Transverse colon (tissue), 4 donors: ENCODE results near the gene SLC4A4. TPM values are rescaled to one million over a fixed set of nuclear protein-coding genes. Genes with fewer than 3 reads are reported as not detected.

Experiments used
- DNase-seq: peaks from one replicate; pipeline ENCODE4 v3.0.0-alpha.2; 2019
- H3K27ac ChIP-seq, 4 donors: fragments of 200-600 bp; sonication (generic); 2 replicates each; pipeline ENCODE4 v1.5.1; 2016 to 2018; ENCODE audit warnings: inconsistent platforms in 4 of 4
- H3K27me3 ChIP-seq: fragments of 200-600 bp; sonication (generic); 2 replicates; pipeline ENCODE4 v1.5.1; 2017; ENCODE audit warnings: inconsistent platforms
- H3K36me3 ChIP-seq, 4 donors: fragments of 200-600 bp; sonication (generic); 2 replicates each; pipeline ENCODE4 v1.5.1; 2017 to 2019; ENCODE audit warnings: inconsistent platforms in 4 of 4
- H3K4me1 ChIP-seq, 4 donors: fragments of 200-600 bp; sonication (generic); 2 replicates each; pipeline ENCODE4 v1.5.1; 2017 to 2020; ENCODE audit warnings: inconsistent platforms in 4 of 4
- H3K4me3 ChIP-seq, 4 donors: fragments of 200-600 bp; sonication (generic); 1 replicate in 1 of 4; 2 replicates in 3 of 4; pipeline versions ENCODE4 v1.5.1 to v1.6.1; 2017 to 2019; ENCODE audit warnings: inconsistent platforms in 4 of 4
- H3K9me3 ChIP-seq, 2 donors: fragments of 200-600 bp; sonication (generic); 2 replicates each; pipeline ENCODE4 v1.5.1; 2017 to 2019; ENCODE audit warnings: inconsistent platforms in 2 of 2
- EP300 ChIP-seq: sonication (generic); formaldehyde crosslinking; IDR thresholded peaks from one replicate; pipeline ENCODE4 v1.6.1; 2017; ENCODE audit warnings: antibody characterized with exemption, low read depth
- POLR2A ChIP-seq: fragments of 450-650 bp; IDR thresholded peaks from one replicate; pipeline ENCODE4 v1.6.1; 2016; ENCODE audit warnings: antibody characterized with exemption, mild to moderate bottlenecking, moderate library complexity
- POLR2AphosphoS5 ChIP-seq, 3 donors: sonication (generic); formaldehyde crosslinking; IDR thresholded peaks; one replicate each; pipeline ENCODE4 v1.6.1; 2016; ENCODE audit warnings: antibody characterized with exemption in 3 of 3
- WGBS, 2 donors: methylation state at CpG; one replicate each; pipeline ENCODE4 v1.1.5; 2018; ENCODE audit warnings: low coverage in 1 of 2; 5-methylcytosine and 5-hydroxymethylcytosine counted together
- in situ Hi-C, 4 donors: fragments of 200-750 bp; cut with MboI; loops; one replicate each; pipeline versions ENCODE4 v1.15.0 to v1.15.1; 2017; ENCODE audit warnings: low sequenced_read_pairs in 3 of 4, low pct_ligation_motif_present in 1 of 4, low pct_unique_long_range_greater_than_20kb in 1 of 4
- intact Hi-C: fragments of 100-400 bp; cut with DNase I; formaldehyde crosslinking; loops from one replicate; pipeline ENCODE4 v1.15.1; 2023; ENCODE audit warnings: low total_unique reads
- total RNA-seq, 4 donors: library from RNA; depleted of rRNA; stranded (reverse); fragments of >200 nt; gene quantifications; one replicate each; pipeline ENCODE4 v1.1.0, GENCODE V29; 2016
- TF ChIP-seq, protein P1 (sequence below), 5 experiments: fragments of 200-600 bp in 3 of 5; fragments of 450-650 bp in 2 of 5; sonication (generic) in 3 of 5; IDR thresholded peaks; 1 replicate in 2 of 5; 2 replicates in 3 of 5; pipeline ENCODE4 v1.5.1; 2016 to 2017; ENCODE audit warnings: antibody characterized with exemption in 5 of 5, inconsistent platforms in 3 of 5, mild to moderate bottlenecking in 2 of 5, moderate library complexity in 1 of 5

The SLC4A4 gene
- total RNA-seq, 4 donors from 2014 or later: 91.7 to 182 (median 134) TPM

DNA sequence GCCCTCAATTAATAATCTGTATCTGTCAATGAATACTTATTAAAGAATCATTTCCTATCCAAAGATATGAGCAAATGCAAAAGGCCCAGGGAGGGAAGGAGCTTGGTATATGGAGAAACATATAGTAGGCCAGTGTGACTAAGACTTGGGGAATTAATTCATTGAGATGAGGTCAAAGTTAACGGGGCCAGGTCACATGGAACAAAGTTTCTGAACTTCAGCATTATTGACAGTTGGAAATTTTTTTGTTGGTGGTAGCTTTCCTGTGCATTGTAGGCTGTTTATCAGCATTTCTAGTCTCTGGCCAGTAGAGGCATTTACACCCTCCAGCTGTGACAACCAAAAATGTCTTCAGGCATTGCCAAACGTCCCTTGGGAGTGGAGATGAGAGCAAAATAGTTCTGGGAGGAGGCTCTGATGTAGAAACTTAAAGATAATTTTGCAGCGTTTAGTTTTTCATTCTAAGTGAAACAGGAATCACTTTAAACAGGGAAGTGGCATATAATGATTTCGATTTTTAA, 202.0 kb downstream of the SLC4A4 start:
- Histone ChIP-seq H3K27ac (no peak overlapping the region), H3K4me1 (no peaks in the 10 kb centered on the region), H3K36me3 (no peaks in the 10 kb centered on the region), H3K27me3 (no peaks in the 10 kb centered on the region), H3K9me3 (no peaks in the 10 kb centered on the region), H3K4me3 (no peak overlapping the region)
- 57 to 70% methylated on average over 4 of the region's 4 CpGs for WGBS, 2 donors
- in situ Hi-C loops (no loop called here), intact Hi-C loops (no loop called here)
- no peak for DNase-seq
- TF ChIP-seq POLR2A: no peak
- TF ChIP-seq EP300: no peak
- TF ChIP-seq, protein P1, sequence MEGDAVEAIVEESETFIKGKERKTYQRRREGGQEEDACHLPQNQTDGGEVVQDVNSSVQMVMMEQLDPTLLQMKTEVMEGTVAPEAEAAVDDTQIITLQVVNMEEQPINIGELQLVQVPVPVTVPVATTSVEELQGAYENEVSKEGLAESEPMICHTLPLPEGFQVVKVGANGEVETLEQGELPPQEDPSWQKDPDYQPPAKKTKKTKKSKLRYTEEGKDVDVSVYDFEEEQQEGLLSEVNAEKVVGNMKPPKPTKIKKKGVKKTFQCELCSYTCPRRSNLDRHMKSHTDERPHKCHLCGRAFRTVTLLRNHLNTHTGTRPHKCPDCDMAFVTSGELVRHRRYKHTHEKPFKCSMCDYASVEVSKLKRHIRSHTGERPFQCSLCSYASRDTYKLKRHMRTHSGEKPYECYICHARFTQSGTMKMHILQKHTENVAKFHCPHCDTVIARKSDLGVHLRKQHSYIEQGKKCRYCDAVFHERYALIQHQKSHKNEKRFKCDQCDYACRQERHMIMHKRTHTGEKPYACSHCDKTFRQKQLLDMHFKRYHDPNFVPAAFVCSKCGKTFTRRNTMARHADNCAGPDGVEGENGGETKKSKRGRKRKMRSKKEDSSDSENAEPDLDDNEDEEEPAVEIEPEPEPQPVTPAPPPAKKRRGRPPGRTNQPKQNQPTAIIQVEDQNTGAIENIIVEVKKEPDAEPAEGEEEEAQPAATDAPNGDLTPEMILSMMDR (IDR thresholded peaks at IDR 0.05): no peak
- TF ChIP-seq POLR2AphosphoS5 (IDR thresholded peaks at IDR 0.05): no peak

DNA sequence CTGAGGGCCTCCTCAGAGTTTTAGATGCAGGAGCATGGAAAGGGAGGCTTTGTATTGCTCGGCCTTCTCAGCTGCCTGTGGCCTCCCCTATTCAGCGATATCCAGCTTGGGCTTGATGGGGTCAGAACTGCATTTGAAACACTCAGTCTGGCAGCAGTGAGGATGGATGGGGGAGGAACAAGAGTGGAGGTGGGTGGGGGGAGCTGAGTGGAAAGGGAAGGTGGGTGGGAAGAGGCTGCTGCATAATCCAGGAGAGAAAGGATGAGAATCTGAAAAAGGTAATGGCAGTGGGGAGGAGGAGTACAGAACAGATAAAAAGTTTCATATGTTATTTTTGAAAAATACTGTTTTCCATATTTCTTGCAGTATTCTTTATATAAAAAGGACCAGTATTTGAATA, 202.7 kb downstream of the SLC4A4 start:
- H3K4me1 ChIP-seq: no peaks in the 10 kb centered on the region
- no peaks in the 10 kb centered on the region for H3K27me3 ChIP-seq
- intact Hi-C loops (no loop called here), in situ Hi-C loops (no loop called here)
- no peak overlapping the region for H3K27ac ChIP-seq
- no peak overlapping the region for H3K4me3 ChIP-seq
- DNase-seq: no peak
- WGBS, 2 donors: 91 to 100% methylated on average over 1 to 2 of the region's 2 CpGs
- no peaks in the 10 kb centered on the region for H3K9me3 ChIP-seq
- H3K36me3 ChIP-seq: no peaks in the 10 kb centered on the region
- TF ChIP-seq EP300 (no peak), POLR2AphosphoS5 (IDR thresholded peaks at IDR 0.05) (no peak), POLR2A (no peak)
- TF ChIP-seq, protein P1 (IDR thresholded peaks at IDR 0.05): no peak

DNA sequence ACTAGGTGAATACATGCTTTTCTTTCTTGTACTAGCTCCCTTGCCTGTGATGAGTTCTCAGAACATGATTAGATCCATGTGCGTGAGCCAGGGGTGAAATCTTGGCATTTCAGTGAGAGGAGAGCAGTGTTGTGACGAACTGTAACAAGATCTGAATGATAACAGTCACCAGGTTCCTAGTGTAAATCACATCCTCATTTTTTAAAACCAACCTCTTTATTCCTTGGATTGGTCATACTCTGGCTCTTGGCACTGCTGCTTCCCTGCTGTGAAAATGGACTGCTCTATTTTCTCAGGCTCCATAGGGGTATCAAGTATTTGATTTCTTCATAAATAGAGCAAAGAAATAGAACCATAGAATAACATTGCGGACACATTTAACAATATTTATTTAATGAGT, 206.3 kb downstream of the SLC4A4 start:
- peaks cover 0 to 22% (median 15%) of the 10 kb centered on the region in 4 donors for H3K4me1 ChIP-seq
- TF ChIP-seq, protein P1 (IDR thresholded peaks at IDR 0.05): no peak
- TF ChIP-seq EP300 (no peak), POLR2A (no peak), POLR2AphosphoS5 (IDR thresholded peaks at IDR 0.05) (no peak)
- 59 to 74% methylated on average over 3 of the region's 3 CpGs for WGBS, 2 donors
- in situ Hi-C loops: no loop called here
- H3K27me3 ChIP-seq: no peaks in the 10 kb centered on the region
- peaks cover 0 to 4% (median 0%) of the 10 kb centered on the region in 4 donors for H3K36me3 ChIP-seq
- intact Hi-C loops: no loop called here
- no peak for DNase-seq
- no peak overlapping the region for H3K4me3 ChIP-seq
- no peaks in the 10 kb centered on the region for H3K9me3 ChIP-seq
- H3K27ac ChIP-seq: no peak overlapping the region

DNA sequence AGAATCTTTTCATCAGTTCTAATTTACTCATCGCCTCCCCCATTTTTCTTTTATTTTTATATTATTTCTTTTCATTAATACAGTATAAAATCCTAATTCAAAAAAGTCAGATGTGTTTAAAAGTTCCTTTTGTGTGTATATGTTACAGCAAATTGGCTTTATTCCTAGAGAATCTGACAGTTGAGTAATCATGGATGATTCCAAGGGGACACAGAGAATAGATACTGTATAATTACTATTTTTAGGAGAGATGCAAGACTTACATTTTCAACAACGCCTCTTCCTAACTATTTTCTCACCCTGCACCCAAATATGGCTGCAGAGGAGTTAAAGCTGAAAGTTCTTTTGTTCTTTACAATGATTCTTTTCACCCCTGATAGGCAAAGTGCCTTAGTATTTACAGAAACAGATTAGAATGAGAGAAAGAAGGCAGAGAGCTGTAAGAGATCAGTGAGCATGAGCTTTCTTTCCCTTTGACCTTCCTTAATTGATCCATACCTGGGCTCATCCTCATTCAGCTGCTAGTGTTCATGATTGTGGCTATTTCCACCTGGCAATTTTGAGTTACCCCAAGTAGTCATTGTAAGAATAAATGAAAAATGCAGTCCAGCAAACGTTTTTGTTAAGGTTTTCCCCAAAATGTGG, 210.8 kb downstream of the SLC4A4 start:
- Histone ChIP-seq H3K27me3 (no peaks in the 10 kb centered on the region), H3K4me1 (peaks cover 7 to 29% (median 19%) of the 10 kb centered on the region in 4 donors), H3K9me3 (no peaks in the 10 kb centered on the region), H3K27ac (peak overlapping the region; percentile 30 to 67 (median 54)), H3K4me3 (no peak overlapping the region), H3K36me3 (peaks cover 0 to 4% (median 0%) of the 10 kb centered on the region in 4 donors)
- in situ Hi-C loops (no loop called here), intact Hi-C loops (no loop called here)
- 43 to 54% methylated on average over 3 of the region's 3 CpGs for WGBS, 2 donors
- TF ChIP-seq, protein P1 (IDR thresholded peaks at IDR 0.05): no peak
- TF ChIP-seq POLR2A: no peak
- TF ChIP-seq EP300: no peak
- DNase-seq: no peak
